GM12873 (cell line): ENCODE data around the gene ZFP92.

ENCODE experiments used
- TF ChIP-seq, protein P1 (sequence below): IDR thresholded peaks from 2 replicates; pipeline ENCODE4 v1.5.1; 2012; ENCODE audit warnings: low read depth, mild to moderate bottlenecking, moderate library complexity, low read length, control low read depth; ENCODE audit not compliant: insufficient read depth; ENCODE audit errors: missing control alignments

Gene ZFP92

DNA sequence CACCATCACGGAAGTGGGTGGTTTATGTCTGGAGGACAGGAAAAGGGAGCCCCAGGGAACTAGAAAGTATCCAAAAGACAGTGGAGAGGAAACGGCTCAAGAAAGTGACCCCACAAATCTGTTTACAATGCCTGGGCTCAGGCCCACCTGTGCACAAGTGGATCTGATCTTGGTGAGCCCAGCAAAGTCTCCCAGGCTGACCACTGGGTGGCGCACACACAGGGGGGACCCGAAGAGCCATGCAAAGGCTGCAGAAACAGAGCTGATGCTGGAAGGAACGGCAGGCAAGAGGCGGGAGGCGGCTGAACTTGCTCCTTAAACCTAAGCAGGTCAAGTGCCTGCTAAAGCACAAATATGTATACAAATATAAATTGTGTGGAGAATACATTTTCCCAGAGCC is 49.6 kb downstream of the ZFP92 start:
- TF ChIP-seq, protein P1, sequence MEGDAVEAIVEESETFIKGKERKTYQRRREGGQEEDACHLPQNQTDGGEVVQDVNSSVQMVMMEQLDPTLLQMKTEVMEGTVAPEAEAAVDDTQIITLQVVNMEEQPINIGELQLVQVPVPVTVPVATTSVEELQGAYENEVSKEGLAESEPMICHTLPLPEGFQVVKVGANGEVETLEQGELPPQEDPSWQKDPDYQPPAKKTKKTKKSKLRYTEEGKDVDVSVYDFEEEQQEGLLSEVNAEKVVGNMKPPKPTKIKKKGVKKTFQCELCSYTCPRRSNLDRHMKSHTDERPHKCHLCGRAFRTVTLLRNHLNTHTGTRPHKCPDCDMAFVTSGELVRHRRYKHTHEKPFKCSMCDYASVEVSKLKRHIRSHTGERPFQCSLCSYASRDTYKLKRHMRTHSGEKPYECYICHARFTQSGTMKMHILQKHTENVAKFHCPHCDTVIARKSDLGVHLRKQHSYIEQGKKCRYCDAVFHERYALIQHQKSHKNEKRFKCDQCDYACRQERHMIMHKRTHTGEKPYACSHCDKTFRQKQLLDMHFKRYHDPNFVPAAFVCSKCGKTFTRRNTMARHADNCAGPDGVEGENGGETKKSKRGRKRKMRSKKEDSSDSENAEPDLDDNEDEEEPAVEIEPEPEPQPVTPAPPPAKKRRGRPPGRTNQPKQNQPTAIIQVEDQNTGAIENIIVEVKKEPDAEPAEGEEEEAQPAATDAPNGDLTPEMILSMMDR: peak; percentile 78
